ENCODE results near the gene IGFBP7. TPM values are rescaled to one million over a fixed set of nuclear protein-coding genes. Genes with fewer than 3 reads are reported as not detected.
"Not testable (repeated sequence)": the region's sequence is repeated elsewhere in the genome, so short reads cannot be mapped to it uniquely, and the experiment has no call there.

The IGFBP7 gene
- total RNA-seq, 4 donors from 2014 or later: 117 to 241 (median 152) TPM

- no peak for DNase-seq
Measured at GRCh38 chr4:57048590-57049304, 61.4 kb downstream of the IGFBP7 start.

GRCh38 chr4:57047046-57047445 is 63.1 kb downstream of the IGFBP7 start:
- intact Hi-C loops (cut with DNase I; ENCODE audit: low total_unique reads); ATAC-seq; H3K27me3 ChIP-seq; H3K36me3 ChIP-seq; DNase-seq; H3K4me3 ChIP-seq; in situ Hi-C loops (cut with MboI; ENCODE audit: low sequenced_read_pairs in 4 of 4); H3K9me3 ChIP-seq: not testable (repeated sequence)
- Histone ChIP-seq H3K4me1 (peaks cover 10 to 42% of the 10 kb centered on the region in 2 donors), H3K27ac (peak overlapping the region in 2 of 4 donors; percentile 64 to 73)

More at GRCh38 chr4:57048590-57049304, 61.4 kb downstream of the IGFBP7 start:
- intact Hi-C loops (cut with DNase I; ENCODE audit: low total_unique reads): no loop called here
- Histone ChIP-seq H3K36me3 (no peaks in the 10 kb centered on the region), H3K9me3 (no peaks in the 10 kb centered on the region), H3K27ac (peak overlapping the region; percentile 9 to 55 (median 36)), H3K4me3 (no peak overlapping the region), H3K4me1 (peaks cover 9 to 34% of the 10 kb centered on the region in 2 donors), H3K27me3 (no peaks in the 10 kb centered on the region)
- ATAC-seq: no peak
- in situ Hi-C loops (cut with MboI; ENCODE audit: low sequenced_read_pairs in 4 of 4): no loop called here
- TF ChIP-seq CTCF (IDR thresholded peaks at IDR 0.05 in 4 of 5, conservative IDR thresholded peaks at IDR 0.05 in 1 of 5): no peak
- TF ChIP-seq POLR2A (IDR thresholded peaks at IDR 0.05): no peak

- Histone ChIP-seq H3K27me3 (no peaks in the 10 kb centered on the region), H3K9me3 (no peaks in the 10 kb centered on the region), H3K4me1 (peaks cover 6 to 31% of the 10 kb centered on the region in 2 donors), H3K27ac (peak overlapping the region; percentile 25 to 73 (median 62)), H3K4me3 (no peak overlapping the region), H3K36me3 (no peaks in the 10 kb centered on the region)
- intact Hi-C loops (cut with DNase I; ENCODE audit: low total_unique reads): loop anchor here (5.0 kb wide), 1 partner anchor 67 kb away; the partner anchor contains the start of gene IGFBP7
- no peak for TF ChIP-seq CTCF (IDR thresholded peaks at IDR 0.05 in 4 of 5, conservative IDR thresholded peaks at IDR 0.05 in 1 of 5)
- no peak for DNase-seq
- ATAC-seq: no peak
- in situ Hi-C loops (cut with MboI; ENCODE audit: low sequenced_read_pairs in 4 of 4): no loop called here
Measured at GRCh38 chr4:57044996-57045395, 65.2 kb downstream of the IGFBP7 start.

GRCh38 chr4:57044279-57044678 is 65.9 kb downstream of the IGFBP7 start:
- intact Hi-C loops (cut with DNase I; ENCODE audit: low total_unique reads): loop anchor here (5.0 kb wide), 1 partner anchor 68 kb away; the partner anchor contains the start of gene IGFBP7
- no peak for TF ChIP-seq CTCF (IDR thresholded peaks at IDR 0.05 in 4 of 5, conservative IDR thresholded peaks at IDR 0.05 in 1 of 5)
- TF ChIP-seq POLR2A (IDR thresholded peaks at IDR 0.05): no peak
- no peaks in the 10 kb centered on the region for H3K9me3 ChIP-seq
- H3K4me3 ChIP-seq: no peak overlapping the region
- no peaks in the 10 kb centered on the region for H3K27me3 ChIP-seq
- ATAC-seq (no peak), DNase-seq (no peak)
- no peaks in the 10 kb centered on the region for H3K36me3 ChIP-seq
- peaks cover 6 to 35% of the 10 kb centered on the region in 2 donors for H3K4me1 ChIP-seq
- in situ Hi-C loops (cut with MboI; ENCODE audit: low sequenced_read_pairs in 4 of 4): no loop called here
- H3K27ac ChIP-seq: peak overlapping the region; percentile 58 to 73 (median 62)

GRCh38 chr4:57043347-57044251 is 66.6 kb downstream of the IGFBP7 start:
- H3K4me3 ChIP-seq: no peak overlapping the region
- intact Hi-C loops (cut with DNase I; ENCODE audit: low total_unique reads): loop anchor here (5.0 kb wide), 1 partner anchor 69 kb away; the partner anchor contains the start of gene IGFBP7
- DNase-seq: no peak
- no peaks in the 10 kb centered on the region for H3K9me3 ChIP-seq
- TF ChIP-seq POLR2A (IDR thresholded peaks at IDR 0.05) (no peak), CTCF (IDR thresholded peaks at IDR 0.05 in 4 of 5, conservative IDR thresholded peaks at IDR 0.05 in 1 of 5) (no peak)
- in situ Hi-C loops (cut with MboI; ENCODE audit: low sequenced_read_pairs in 4 of 4): no loop called here
- H3K4me1 ChIP-seq: peaks cover 6 to 35% of the 10 kb centered on the region in 2 donors
- H3K27ac ChIP-seq: peak overlapping the region; percentile 58 to 73 (median 64)
- no peaks in the 10 kb centered on the region for H3K27me3 ChIP-seq
- ATAC-seq: peak; percentile 63 to 76
- H3K36me3 ChIP-seq: no peaks in the 10 kb centered on the region

All from gastrocnemius medialis (tissue), 4 donors.